HG03045 (cell line): ENCODE measurements around the gene ABCF1.

Source experiments
- ATAC-seq: cut with Tn5 transposase; IDR thresholded peaks from one replicate; pipeline ENCODE4 v1.9.1; 2021; ENCODE audit warnings: mild to moderate bottlenecking, moderate library complexity; ENCODE audit not compliant: unreplicated experiment

ABCF1 gene

GRCh38 chr6:30599625-30600324, 28.5 kb downstream of the ABCF1 start:
- ATAC-seq = no peak

DNA sequence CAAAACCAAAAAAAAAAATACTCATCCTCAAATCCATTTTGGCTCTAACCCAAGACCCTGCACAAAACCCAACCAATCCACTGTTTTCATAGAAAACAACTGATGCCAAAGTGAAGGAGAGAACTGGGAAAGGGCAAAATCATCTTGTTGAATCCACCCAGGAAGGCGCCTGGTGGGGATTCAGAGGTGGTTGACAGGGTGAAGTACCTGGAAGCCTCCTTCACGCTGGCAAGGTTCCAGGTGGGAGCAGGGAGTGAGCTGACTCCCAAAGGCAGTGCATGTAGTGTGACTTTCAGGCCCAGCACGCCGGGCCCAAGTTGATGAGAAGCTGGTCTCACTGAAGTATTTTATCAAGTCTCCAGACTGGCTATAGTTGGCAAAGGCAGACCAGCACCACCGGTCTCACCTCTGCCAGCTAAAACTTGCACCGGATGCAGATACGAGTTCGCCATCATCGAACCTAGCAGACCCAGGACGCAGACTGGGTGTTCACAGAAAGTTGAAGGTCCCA, 29.3 kb downstream of the ABCF1 start:
- no peak for ATAC-seq

- ATAC-seq = no peak
These were observed 30.2 kb downstream of the ABCF1 start for GRCh38 chr6:30601436-30601814.

DNA sequence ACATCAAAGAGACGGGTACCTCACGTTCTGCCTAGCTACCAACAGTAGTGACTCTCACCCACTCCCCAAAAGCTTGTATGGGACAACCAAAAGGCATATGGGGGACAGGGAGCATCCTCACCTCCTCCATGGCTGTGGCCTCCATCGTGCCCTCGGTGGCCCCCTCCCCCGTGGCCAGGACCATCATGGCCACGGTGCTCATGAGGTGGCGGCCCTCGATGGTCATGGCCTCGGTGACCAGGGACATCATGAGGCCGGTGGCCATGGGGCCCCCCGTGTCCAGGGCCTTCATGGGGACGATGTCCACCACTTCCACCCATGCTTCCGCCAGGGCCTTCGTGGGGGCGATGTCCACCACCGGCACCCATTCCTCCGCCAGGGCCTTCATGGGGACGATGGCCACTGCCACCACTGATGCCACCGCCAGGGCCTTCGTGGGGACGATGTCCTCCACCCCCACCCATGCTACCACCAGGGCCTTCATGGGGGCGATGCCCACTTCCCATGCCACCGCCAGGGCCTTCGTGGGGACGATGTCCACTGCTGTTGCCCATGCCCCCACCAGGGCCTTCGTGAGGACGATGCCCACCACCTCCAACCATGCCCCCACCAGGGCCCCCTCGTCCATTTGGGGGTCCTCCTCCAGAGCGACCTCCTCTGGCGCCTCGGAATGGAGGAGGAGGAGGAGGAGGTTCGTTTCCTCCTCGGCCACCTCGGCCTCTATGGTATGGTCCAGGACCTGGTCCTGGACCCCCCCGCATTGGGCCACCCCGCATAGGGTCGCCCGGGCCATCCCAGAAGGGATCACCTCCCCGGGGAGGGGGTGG, 30.8 kb downstream of the ABCF1 start:
- ATAC-seq = no peak

DNA sequence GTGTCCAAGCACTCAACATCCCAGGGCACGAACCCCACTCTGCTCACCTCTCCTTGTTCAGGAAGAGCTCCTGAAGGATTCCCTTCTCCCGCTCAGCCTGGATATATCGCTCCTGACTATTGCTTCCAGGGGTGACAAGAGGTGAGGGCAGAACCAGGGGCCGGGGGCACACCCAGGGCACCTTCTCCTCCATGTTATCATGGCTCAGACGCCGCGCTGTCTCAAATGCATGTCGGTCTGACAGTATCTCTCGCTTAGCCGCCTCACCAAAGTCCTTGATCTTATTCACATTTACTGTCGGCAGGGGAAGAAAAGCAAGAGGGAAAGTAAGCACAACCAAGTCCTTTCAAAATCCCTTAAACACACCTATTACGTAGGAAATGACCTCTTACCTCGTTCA, 32.7 kb downstream of the ABCF1 start:
- ATAC-seq = no peak

GRCh38 chr6:30610065-30610464, 38.8 kb downstream of the ABCF1 start:
- no peak for ATAC-seq

DNA sequence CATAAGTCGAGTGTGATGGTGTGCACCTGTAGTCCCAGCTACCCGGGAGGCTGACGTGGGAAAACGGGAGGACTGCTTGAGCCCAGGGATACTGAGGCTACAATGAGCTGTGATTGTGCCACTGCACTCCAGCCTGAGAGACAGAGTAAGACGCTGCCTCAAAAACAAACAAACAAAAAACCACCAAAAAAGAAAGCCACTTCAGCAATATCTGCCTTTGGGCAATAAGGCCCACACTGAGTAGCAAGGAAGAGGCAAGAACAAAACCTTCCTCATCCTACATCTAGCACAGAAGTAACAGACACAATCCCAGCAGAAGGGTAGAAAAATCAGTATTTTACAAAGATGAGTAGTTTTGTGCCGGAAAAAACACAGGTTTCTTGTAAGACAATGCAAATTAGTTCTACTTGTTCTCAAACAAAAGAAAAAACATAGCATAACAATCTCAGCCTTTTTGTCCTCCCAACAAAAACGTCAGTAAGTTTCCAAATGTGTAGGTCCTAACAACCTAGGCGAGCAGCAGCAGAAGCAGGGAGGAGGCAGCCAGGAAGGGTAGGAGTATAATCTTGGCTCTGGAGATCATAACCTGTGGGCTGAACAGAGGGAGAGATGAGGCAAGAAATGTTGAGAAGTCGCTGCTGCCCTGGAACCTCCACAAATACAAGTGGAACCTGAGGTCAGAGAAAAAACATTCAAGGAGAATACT, 40.1 kb downstream of the ABCF1 start:
- ATAC-seq = no peak

DNA sequence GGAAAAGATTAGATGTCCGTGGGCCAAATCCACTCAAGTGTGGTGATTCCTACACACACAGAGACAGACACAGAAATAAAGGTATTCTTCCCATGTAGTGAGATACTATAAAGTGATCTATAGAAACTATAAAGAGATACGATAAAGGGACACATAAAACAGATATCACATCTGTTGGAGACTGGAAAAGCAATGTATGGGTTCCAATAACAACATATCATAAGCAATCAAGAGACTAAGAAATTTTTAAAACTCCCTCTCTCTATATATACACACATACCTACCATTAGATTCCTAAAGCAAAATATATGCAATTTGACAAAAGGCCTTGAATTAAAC, 40.6 kb downstream of the ABCF1 start:
- ATAC-seq = no peak

DNA sequence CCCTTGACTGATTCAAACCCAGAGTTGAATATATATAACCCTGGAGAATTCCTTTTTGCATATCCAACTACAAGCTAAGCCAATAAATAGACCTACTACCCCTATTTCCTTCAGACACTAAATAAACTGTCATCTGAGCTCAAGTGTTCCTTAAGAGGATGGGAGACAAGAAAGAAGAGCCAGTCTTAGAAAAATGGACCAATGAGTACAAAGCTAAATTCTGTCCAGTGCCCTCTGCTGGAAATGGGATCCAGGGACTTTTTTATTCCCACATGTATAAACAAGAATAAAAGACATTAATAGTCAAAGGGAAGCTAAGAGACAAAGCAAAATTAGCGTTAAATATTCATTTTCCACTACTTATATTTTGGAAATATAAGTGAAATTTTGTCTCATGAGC, 41.0 kb downstream of the ABCF1 start:
- ATAC-seq = no peak

DNA sequence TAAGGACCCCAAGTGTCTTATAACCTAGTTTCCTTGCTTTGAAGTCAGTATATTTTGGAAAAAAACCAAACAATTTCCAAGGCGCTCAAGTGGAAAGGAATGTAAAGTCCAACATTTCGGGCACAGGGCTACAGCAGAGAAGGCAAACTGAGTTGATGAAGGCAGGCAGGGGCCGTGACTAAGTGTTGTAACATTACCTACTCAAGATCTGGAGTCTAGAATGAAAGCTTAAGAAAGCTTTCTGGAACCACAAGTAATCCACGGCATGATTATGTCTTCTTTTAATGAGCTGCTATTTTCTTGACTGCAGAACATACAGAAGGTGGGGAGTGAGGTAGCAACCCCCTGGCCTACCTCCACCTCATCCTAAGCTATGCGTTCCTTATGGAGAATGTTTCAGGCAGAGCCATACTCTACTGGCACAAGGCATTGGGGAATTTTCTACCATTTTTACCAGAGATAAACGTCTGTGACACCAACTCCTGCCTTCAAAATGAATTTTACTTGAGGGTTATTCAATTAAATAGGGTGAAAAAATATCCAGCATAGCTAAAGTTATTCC, 41.5 kb downstream of the ABCF1 start:
- no peak for ATAC-seq

- no peak for ATAC-seq
These were observed 42.2 kb downstream of the ABCF1 start for GRCh38 chr6:30613251-30614043.

GRCh38 chr6:30614044-30614842, 43.0 kb downstream of the ABCF1 start:
- no peak for ATAC-seq

DNA sequence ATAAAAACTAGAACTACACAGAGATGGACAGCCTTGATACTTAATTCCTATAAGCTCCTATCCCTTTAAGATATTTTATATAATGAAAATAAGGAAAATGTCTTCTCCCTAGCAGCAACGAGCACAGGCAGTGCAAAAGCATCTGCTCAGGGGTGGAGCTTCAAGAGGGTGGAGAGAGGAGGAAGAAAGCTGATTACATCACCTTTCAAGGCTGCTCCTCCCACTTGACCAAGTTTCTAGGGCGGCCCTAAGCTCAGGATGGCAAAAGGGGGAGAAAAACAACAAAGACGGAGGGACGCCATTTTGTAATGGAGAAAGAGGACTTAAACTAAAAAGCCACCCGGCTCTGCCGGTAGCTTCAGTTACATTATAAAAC, 43.6 kb downstream of the ABCF1 start:
- peak; percentile 31 for ATAC-seq

DNA sequence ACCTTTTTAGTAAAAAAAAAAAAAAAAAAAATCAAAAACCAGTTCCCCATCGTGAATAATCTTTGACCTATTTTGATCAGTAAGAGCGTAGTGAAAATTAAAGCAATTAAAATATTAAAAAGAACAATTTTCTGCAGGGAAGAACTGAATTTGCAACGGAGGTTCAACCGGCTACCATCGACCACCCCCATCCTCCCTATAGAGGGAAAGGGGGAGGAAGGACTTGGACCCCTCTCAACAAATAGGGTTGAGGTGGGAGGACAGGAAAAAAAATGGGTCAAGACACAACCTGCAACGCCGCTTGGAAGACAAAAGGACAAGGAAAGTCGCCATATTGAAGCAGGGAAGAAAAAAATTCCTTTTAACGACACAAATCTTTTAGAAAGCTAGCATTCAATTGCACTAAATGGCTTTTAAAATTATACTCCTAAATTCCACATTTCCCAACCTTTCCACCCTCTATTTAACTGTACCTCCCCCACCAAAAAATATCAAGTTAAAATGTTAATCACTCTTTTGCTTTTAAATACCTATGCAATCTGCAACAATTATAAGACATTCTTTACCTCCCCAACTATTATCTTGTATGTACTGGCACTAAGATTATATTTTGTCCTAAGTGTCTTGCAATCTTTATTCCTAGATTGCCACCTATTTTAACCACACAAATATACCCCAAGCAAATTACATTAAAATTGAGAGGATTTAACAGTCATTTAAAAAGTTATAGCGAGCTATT, 44.1 kb downstream of the ABCF1 start:
- ATAC-seq = no peak

GRCh38 chr6:30615958-30616810, 44.9 kb downstream of the ABCF1 start:
- ATAC-seq = no peak

DNA sequence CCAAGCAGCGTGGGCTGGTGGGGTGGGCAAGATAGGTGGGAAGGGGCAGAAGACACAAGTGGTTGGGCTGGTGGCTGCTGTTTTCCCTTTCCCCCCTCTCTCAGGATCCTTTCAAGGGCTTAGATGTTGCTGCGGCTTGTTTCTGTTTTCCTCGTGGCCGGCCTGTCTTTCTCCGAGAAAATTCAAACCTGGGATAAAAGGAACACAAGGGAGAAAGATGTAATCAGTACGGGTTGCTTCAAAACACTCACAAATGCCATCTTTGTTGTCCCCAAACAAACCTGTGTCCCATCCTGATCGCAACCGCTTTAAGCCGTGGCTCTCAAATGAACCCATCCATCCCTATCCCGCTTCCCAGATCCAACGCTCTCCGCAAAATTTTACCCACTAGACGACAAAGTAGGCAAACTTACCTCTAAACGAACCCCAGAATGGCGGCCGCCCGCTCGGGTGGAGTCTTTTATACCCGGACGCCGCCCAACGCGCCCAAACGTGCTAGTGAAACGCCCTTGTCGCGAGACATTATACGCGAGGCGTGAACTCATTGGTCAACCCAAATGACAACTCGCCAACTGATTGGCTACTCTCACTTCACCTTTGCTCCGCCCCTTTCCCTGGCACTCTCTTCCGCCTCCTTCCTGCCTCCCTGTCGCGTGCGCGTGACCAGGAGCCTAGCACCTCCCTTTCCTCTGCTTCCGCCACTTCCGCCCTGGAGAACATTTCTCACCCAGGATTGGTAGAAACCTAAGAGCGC, 45.7 kb downstream of the ABCF1 start, which contains the start of gene PPP1R10:
PPP1R10 (minus strand) TSS at position 433 of the 754 bp plus-strand sequence. CDS start 7,299 bp downstream, outside the sequence.
- ATAC-seq = peak; percentile 84

DNA sequence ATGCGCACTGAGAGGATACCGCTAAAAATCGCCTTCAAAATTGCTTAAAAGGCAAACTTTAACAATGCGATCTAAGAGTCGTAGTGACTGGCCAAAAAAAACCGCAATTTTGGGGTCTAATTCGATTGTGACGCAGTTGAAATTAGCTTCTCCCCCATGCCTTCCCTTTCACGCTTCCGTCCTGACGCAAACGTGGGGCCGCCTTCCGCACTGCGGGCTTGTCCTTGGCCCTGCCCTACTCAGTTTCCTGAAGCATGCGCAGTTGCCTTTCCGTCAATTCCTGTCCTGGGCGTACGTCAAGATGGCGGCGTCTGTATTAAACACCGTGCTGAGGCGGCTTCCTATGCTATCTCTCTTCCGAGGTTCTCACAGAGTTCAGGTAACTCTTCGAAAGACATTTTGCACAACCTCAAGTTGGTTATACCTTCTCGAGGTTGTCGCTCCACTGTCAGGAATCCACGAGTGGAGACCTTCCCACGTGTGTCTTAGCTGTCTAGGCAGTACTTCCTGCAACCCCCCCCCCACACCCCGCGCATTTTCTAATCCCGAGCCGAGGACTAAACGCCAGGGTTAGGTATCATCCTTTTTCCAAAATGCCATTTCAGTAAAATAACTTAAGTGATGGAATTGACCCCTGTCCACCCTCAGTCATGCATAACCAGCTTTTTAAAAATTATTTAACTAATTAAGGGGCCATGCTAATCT, 46.5 kb downstream of the ABCF1 start, which contains the start of gene MRPS18B:
MRPS18B (plus strand) TSS at position 276 of the 705 bp plus-strand sequence; CDS start at position 302, 26 bp downstream.
- peak; percentile 75 for ATAC-seq
